HG03175 (cell line): Measurements from ENCODE around the gene TAF8.
"Not testable (repeated sequence)": the region's sequence is repeated elsewhere in the genome, so short reads cannot be mapped to it uniquely, and the experiment has no call there.

Experiments
- ATAC-seq: cut with Tn5 transposase; IDR thresholded peaks from one replicate; pipeline ENCODE4 v1.9.1; 2021; ENCODE audit warnings: mild to moderate bottlenecking, moderate library complexity; ENCODE audit not compliant: unreplicated experiment

The TAF8 gene

DNA sequence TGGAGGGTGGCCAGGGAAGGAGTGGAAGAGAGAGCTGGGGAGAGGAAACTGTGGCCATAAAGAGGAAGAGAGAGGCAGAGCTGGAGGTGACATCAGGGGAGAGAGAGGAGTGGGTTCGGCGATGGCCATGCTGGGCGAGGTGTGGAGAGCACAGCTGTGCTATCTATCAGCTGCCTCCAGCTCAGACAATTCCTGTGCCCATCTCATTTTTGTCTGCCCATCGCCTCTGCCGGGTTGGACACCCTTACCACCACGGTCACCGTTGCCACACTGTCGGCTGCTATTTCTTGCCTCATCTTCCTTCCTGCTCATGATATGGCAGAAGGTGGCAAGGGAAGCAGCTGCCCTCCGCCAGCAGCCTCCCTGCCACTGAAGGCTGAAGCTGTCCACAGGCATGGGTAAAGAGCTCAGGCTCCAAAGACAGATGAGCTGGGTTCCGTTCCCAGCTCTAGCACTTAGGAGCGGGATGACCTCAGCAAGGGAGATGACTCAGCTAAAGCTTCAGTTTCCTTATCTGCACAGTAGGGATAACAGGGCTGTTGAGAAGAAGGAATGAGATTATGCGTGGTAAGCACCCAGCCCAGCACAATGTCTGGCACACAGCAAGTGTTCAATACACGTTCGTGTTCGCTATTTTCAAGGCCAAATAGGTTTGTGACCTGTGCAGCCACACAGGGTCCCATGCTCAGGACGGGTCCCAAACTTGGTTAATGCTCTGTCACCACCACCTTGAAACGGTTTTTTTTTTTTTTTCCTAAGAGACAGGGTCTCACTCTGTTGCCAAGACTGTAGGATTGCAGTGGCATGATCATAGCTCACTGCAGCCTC is 21.9 kb upstream of the TAF8 start:
- no peak for ATAC-seq

DNA sequence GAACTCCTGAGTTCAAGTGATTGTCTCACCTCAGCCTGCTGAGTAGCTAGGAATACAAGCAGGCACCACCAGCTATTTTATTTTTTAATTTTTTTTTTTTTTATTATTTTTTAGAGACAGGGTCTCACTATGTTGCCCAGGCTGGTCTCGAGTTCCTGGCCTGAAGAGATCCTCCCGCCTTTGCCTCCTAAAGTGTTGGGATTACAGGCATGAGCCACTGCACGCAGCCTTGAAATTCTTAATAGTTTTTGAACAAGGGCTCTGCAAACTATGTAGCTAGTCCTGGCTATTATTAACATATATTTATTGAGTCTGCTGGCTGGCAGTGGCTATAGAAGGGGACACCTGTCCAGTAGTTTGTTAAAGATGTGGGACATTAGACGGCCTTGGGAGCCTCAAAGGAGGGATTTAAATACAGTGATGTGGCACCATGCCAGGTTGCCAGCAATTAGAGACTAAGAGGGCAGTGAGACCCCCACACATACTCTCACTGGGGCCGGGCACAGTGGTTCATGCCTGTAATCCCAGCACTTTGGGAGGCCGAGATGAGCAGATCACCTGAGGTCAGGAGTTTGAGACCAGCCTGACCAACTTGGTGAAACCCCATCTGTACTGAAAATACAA is 21.1 kb upstream of the TAF8 start:
- ATAC-seq, result no peak

DNA sequence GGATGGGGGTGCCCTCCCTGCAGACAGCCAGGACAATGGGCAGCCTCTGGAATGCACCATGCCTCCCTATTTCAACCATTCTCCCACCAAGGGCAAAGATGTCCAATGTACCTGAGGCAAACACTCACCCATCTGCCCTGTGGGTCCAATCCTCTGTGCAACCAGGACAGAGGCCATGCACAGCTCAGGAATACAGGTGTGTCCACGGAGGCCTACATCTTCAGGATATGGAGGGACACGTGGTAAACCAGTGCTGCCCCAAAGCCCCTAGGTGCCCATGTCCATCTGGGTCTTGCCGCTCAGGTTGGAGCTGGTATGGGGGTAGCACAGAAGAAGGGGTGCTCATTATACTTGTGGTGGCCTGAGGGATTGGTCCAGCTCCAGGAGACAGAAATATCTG is 20.4 kb upstream of the TAF8 start:
- no peak for ATAC-seq

- no peak for ATAC-seq
These were observed 19.5 kb upstream of the TAF8 start for GRCh38 chr6:42030585-42031506.

- no peak for ATAC-seq
These were observed 18.0 kb upstream of the TAF8 start for GRCh38 chr6:42032366-42032765.

DNA sequence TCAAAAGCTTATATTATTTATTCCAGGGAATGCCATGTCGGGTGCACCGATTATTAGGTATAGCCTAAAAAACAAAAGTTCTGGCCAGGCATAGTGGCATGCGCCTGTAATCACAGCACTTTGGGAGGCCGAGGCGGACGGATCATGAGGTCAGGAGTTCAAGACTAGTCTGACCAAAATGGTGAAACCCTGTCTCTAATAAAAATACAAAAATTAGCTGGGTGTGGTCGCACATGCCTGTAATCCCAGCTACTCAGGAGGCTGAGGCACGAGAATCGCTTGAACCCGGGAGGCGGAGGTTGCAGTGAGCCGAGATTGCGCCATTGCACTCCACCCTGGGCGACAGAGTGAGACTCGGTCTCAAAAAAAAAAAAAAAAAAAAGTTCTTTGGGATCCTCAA is 12.7 kb upstream of the TAF8 start:
- ATAC-seq, result not testable (repeated sequence)

- no peak for ATAC-seq
These were observed 12.2 kb upstream of the TAF8 start for GRCh38 chr6:42038163-42038562.

GRCh38 chr6:42038811-42039408 is 11.4 kb upstream of the TAF8 start:
- no peak for ATAC-seq

DNA sequence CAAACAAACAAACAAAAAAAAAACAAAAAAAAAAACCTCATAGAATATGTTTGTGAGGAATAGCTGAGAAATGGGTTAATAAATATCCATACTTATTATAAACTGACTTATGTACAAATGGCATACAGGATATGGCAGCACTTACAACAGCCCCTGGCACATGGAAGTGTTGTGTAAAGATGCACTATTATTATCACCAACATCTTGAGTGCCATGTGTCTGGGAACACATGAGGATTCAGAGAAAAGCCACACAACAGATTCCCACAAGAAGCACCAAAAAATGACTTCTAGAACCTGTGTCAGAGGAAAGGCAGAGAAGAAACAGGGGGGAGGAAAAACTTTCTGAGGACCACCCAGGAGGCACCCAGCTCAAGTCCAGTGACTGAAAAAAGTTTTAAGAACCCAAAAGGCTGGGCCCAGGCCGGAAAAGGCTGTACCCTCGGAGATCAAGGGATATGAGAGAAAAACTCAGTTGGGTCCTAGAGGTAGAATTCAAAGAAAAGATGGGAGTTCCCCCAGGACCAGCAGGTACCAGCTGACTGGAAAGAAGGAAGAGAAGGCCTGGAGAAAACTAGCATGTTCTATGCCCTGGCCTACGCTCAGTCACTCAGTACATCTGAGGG is 9.4 kb upstream of the TAF8 start:
- ATAC-seq, result no peak

DNA sequence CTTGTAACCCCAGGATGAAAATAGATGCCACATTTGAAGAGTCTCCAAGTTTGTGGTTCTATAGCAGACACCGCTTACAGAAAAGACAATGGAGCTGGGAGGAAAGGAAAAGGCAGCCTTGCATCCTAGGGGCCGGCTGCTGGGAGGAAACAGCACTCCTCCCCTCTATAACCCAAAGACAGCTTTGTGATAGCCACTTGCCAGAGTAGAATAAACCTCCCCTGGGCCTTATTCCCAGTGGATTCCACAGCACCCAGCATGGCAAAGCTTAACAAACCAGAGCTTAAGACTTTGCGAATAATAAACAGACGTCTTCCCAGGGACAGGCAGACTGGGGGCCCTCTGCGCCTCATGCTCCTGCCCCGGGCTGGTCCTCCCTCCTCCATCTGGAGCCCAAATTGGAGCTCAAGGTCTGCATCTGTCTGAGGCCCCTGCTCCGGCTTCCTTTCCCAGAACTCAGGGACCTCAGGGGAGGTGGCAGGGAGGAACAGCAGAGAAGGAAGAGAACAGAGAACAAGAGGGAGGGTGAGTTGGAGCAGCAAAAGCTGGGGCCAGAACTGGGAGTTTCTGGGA is 8.8 kb upstream of the TAF8 start:
- ATAC-seq, result no peak

DNA sequence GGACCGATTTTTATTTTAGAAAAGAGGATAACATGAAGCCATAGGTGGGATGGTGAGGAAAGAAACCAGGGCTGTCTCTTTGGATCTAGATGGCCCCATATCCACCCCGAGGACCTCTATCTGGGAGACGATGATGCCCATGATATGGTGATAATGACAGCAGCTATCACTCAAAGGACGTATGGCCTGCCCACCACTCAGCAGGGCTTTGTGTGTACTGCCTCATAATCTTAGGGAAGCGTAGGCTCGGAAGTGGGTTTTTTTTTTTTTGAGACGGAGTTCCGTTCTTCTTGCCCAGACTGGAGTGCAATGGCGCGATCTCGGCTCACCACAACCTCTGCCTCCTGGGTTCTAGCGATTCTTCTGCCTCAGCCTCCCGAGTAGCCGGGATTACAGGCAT is 8.2 kb upstream of the TAF8 start:
- no peak for ATAC-seq

DNA sequence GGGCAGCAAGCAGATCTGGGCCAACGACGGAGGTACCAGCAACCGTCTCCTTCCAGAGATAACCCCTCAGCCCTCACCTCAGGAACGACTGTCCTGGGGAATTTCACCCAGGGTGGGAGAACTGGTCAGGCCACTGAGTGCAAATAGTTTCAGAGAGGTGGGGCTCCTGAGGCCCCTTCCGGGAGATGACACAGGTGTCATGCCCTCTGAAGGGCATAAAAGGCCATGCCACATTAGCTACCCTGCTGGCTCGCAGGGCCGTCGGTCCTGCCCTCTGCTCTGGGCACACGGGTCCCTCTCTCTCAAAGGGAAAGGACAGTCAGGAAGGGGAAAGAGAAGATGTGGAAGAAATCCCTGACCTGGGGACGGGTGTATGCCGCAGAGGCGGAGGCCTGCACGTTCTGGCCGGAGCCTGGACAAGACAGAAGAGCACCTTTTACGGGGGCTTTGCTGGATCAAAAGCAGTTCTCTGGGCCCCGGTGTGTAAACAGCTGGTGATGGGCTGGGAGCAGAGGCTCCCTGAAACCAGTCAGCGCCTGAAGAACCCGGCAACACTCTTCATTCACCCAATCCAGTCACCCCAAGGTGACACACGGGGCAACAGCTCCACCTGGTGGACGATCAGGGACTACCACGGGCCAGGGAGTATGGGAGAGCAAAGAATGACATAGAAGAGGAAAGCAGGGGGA is 6.4 kb upstream of the TAF8 start:
- ATAC-seq, result peak; percentile 60

DNA sequence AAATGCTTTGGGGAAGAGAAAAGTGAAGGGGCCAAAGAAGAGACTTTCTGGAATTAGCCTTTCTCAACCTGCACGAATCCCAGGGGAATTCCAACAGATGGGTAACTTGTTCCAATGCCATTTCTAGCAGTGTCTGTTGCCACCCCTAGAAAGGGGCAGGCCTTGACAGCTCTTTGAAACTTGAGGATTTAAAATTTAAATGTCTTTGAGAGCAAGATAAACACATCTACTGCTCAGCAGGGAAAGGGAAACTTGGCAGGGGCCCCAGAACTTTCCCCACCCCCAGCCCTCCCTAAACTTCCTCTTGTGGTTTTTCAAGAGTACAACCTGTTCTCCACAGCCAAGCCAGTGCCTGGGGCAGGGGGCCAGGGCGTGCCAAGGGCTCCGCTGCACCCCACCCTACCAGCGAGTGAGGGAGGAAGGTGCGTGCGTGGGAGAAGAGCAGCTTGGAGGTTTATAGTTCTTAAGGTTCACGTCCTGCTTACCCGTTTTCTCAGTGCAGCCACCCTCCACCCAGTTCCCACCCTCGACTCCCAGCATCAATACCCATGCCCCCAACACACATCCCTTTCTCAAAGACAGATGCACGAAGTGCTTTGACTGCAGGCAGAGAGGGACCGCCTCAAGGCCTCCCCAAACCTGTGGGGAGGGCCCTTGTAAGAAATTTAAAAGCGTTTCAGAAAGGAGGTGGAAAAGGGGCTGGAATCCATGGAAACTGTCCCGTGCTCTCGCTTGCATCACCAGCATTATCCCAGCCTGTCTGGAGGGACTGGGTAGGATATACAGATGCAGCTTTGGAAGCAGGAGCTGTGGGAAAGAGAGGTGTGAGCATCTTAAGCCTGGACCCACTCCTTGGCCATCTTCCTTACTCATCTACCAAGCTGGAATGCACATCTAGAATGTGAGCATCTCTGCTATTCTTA is 4.5 kb upstream of the TAF8 start:
- ATAC-seq, result no peak

DNA sequence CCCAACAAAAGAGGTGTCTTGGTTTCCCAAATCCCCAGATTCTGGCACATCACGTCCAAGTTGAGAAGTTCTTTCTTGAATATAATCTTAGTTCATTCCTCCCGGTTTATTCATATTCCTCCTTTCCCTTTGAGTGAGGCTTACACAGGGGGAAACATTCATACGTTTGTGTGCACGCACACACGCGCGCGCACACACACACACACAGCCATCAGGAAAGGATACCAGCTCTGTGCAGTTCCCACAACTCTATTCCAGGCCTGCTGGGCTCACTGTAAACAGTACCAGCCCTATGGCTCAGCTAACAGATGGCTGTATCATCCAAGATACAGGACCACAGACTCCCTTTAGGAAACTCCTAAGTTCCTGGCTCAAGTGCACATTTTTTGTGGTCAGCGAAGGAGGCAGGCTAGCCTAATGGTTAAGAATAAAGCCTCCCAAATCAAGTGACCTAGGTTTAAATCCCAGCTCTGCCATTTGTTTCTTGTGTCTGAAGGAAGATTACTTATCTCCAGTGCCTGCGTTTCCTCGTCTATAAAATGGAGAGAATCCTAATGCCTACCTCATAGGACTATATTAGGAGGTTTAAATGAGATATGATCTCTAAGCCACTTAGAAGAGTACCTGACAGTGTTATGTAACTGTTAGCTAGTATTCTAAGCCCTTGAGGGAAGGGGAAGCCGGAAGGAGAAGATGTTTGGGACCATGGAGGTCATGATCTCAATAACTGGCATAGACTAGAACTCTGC is 3.7 kb upstream of the TAF8 start:
- ATAC-seq, result no peak

DNA sequence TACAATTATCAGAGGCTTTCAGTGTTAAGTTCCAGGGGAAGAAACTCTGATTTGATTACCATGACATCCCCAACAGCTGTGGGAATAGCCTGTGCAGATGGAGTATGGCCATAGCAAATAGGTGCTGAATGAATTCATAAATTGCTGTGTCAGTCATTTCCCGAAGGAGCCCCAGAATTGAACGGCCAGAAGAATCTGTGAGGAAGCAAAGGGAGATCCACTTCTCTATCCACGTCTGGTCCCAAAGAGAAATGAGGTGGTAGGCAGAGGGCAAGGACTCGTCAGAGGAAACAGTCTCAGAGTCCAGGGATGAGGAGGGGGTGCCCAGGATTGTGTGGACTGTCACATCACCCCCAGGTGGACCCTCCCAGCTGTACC is 3.1 kb upstream of the TAF8 start:
- ATAC-seq, result no peak

GRCh38 chr6:42047790-42048405 is 2.4 kb upstream of the TAF8 start:
- no peak for ATAC-seq

- ATAC-seq, result no peak
These were observed 1.1 kb upstream of the TAF8 start for GRCh38 chr6:42049116-42049809.
